IMR-90 (cell line): Measurements from ENCODE around the gene OR6B1. TPM values are rescaled to one million over a fixed set of nuclear protein-coding genes. Genes with fewer than 3 reads are reported as not detected.

ENCODE experiments used
- ATAC-seq: fragments of 200-7000 bp; cut with Tn5 transposase; 2 replicates; pipeline ENCODE4 v1.9.1; 2020; ENCODE audit warnings: low read depth, mild to moderate bottlenecking, moderate library complexity
- BruUV-seq: library from RNA; stranded (reverse); fragments of 400-500 nt; replicated peaks from 2 replicates; lab custom pipeline; 2021; lab: Mats Ljungman, UMichigan
- CTCF ChIA-PET: fragments of 300-600 bp; formaldehyde crosslinking; extraction: SDS; loops from one replicate; lab custom pipeline; 2021; ENCODE audit warnings: antibody characterized with exemption; lab: Yijun Ruan, JAX
- POLR2A ChIA-PET: fragments of 300-600 bp; sonication (Branson Sonifier 250); formaldehyde crosslinking; loops from one replicate; lab custom pipeline; 2022; ENCODE audit warnings: antibody characterized with exemption; ENCODE audit not compliant: unreplicated experiment; lab: Charles Lee
- DNase-seq: peaks from one replicate; pipeline ENCODE4 v3.0.0; 2013
- H2AFZ ChIP-seq: replicated peaks from 2 replicates; pipeline ENCODE3; 2013; ENCODE audit warnings: low read length, mild to moderate bottlenecking; ENCODE audit not compliant: poor library complexity
- H2AK5ac ChIP-seq: 2 replicates; pipeline ENCODE4 v1.6.1; 2013; ENCODE audit warnings: low read depth, low read length, inconsistent platforms
- H2AK9ac ChIP-seq: replicated peaks from 2 replicates; pipeline ENCODE3; 2013; ENCODE audit warnings: mild to moderate bottlenecking, low read depth, low read length, moderate library complexity; ENCODE audit not compliant: poor library complexity
- H2BK120ac ChIP-seq: 2 replicates; pipeline ENCODE4 v1.6.1; 2013; ENCODE audit warnings: low read depth, low read length, inconsistent platforms
- H2BK15ac ChIP-seq: 3 replicates; pipeline ENCODE4 v1.6.1; 2013; ENCODE audit warnings: low read depth, low read length, inconsistent platforms
- H2BK20ac ChIP-seq: 2 replicates; pipeline ENCODE4 v1.6.1; 2013; ENCODE audit warnings: low read depth, mild to moderate bottlenecking, inconsistent platforms, low read length, moderate library complexity
- H2BK5ac ChIP-seq: 2 replicates; pipeline ENCODE4 v1.6.1; 2013; ENCODE audit warnings: mild to moderate bottlenecking, low read depth, low read length, inconsistent platforms; ENCODE audit not compliant: poor library complexity, severe bottlenecking
- H3K14ac ChIP-seq: replicated peaks from 2 replicates; pipeline ENCODE4 v1.6.1; 2013; ENCODE audit warnings: low read depth, low read length, inconsistent platforms
- H3K18ac ChIP-seq: 2 replicates; pipeline ENCODE4 v1.6.1; 2013; ENCODE audit warnings: low read depth, low read length, control low read depth
- H3K23ac ChIP-seq: 2 replicates; pipeline ENCODE4 v1.6.1; 2013; ENCODE audit warnings: low read depth, low read length, inconsistent platforms
- H3K27ac ChIP-seq: 2 replicates; pipeline ENCODE4 v1.5.1; 2013; ENCODE audit warnings: mild to moderate bottlenecking, control low read depth, low read length; ENCODE audit not compliant: insufficient read depth
- H3K27me3 ChIP-seq: 2 replicates; pipeline ENCODE4 v1.6.1; 2013; ENCODE audit warnings: low read length; ENCODE audit not compliant: control insufficient read depth, insufficient read depth
- H3K36me3 ChIP-seq: 2 replicates; pipeline ENCODE4 v1.6.1; 2013; ENCODE audit warnings: low read length, mixed read lengths; ENCODE audit not compliant: control insufficient read depth, insufficient read depth
- H3K4ac ChIP-seq: 2 replicates; pipeline ENCODE4 v1.6.1; 2013; ENCODE audit warnings: low read depth, low read length, inconsistent platforms
- H3K4me1 ChIP-seq: 2 replicates; pipeline ENCODE4 v1.6.1; 2013; ENCODE audit warnings: low read length, mixed read lengths; ENCODE audit not compliant: control insufficient read depth, insufficient read depth
- H3K4me2 ChIP-seq: 2 replicates; pipeline ENCODE4 v1.6.1; 2013; ENCODE audit warnings: low read depth, mild to moderate bottlenecking, control low read depth, low read length, moderate library complexity
- H3K4me3 ChIP-seq: 2 replicates; pipeline ENCODE4 v1.5.1; 2013; ENCODE audit warnings: low read depth, mild to moderate bottlenecking, control low read depth, low read length, moderate library complexity; ENCODE audit not compliant: insufficient read depth
- H3K56ac ChIP-seq: 2 replicates; pipeline ENCODE4 v1.6.1; 2013; ENCODE audit warnings: low read length, inconsistent platforms; ENCODE audit not compliant: insufficient read depth; ENCODE audit errors: extremely low read depth
- H3K79me1 ChIP-seq, 2 experiments: 2 replicates each; pipeline ENCODE4 v1.6.1; 2013; ENCODE audit warnings: low read length in 2 of 2, inconsistent platforms in 1 of 2, low read depth in 1 of 2
- H3K9ac ChIP-seq: 2 replicates; pipeline ENCODE4 v1.6.1; 2013; ENCODE audit warnings: low read depth, low read length, control low read depth
- H3K9me1 ChIP-seq: 2 replicates; pipeline ENCODE4 v1.6.1; 2013; ENCODE audit warnings: low read length, inconsistent platforms; ENCODE audit not compliant: insufficient read depth
- H3K9me3 ChIP-seq: 2 replicates; pipeline ENCODE4 v1.6.1; 2013; ENCODE audit warnings: low read length; ENCODE audit not compliant: control insufficient read depth, insufficient read depth
- H4K20me1 ChIP-seq: 2 replicates; pipeline ENCODE4 v1.6.1; 2013; ENCODE audit warnings: low read length, inconsistent platforms; ENCODE audit not compliant: insufficient read depth
- H4K5ac ChIP-seq: 2 replicates; pipeline ENCODE4 v1.6.1; 2013; ENCODE audit warnings: mild to moderate bottlenecking, low read depth, low read length, control low read depth
- H4K8ac ChIP-seq, 2 experiments: 2 replicates each; pipeline ENCODE4 v1.6.1; 2013; ENCODE audit warnings: low read depth in 2 of 2, low read length in 2 of 2, control low read depth in 1 of 2, inconsistent platforms in 1 of 2
- H4K91ac ChIP-seq: 2 replicates; pipeline ENCODE4 v1.6.1; 2013; ENCODE audit warnings: low read depth, low read length, inconsistent platforms; ENCODE audit not compliant: insufficient read depth
- BHLHE40 ChIP-seq: fragments of 150-350 bp; IDR thresholded peaks from 2 replicates; pipeline ENCODE4 v1.6.1; 2016; ENCODE audit warnings: mild to moderate bottlenecking, low read depth, low read length
- CEBPB ChIP-seq: IDR thresholded peaks from 2 replicates; pipeline ENCODE4 v1.6.1; 2012; ENCODE audit warnings: low read depth, low read length, improper control_type of control experiment
- CHD1 ChIP-seq: IDR thresholded peaks from 2 replicates; pipeline ENCODE4 v1.6.1; 2012; ENCODE audit warnings: low read depth, low read length, improper control_type of control experiment
- ELK1 ChIP-seq: fragments of 150-350 bp; IDR thresholded peaks from 2 replicates; pipeline ENCODE4 v1.6.1; 2016; ENCODE audit warnings: low read depth, mild to moderate bottlenecking, low read length, moderate library complexity, borderline replicate concordance
- FOS ChIP-seq: fragments of 150-350 bp; IDR thresholded peaks from 2 replicates; pipeline ENCODE4 v1.6.1; 2016; ENCODE audit warnings: low read depth, low read length
- MAFK ChIP-seq: IDR thresholded peaks from 2 replicates; pipeline ENCODE4 v1.6.1; 2012; ENCODE audit warnings: low read depth, low read length, improper control_type of control experiment
- MAZ ChIP-seq: IDR thresholded peaks from 2 replicates; pipeline ENCODE4 v1.6.1; 2012; ENCODE audit warnings: low read depth, mild to moderate bottlenecking, low read length, improper control_type of control experiment, moderate library complexity, borderline replicate concordance
- MXI1 ChIP-seq: IDR thresholded peaks from 2 replicates; pipeline ENCODE4 v1.6.1; 2012; ENCODE audit warnings: low read depth, mild to moderate bottlenecking, low read length, moderate library complexity, borderline replicate concordance
- NFE2L2 ChIP-seq: fragments of 150-350 bp; IDR thresholded peaks from 2 replicates; pipeline ENCODE4 v1.6.1; 2016; ENCODE audit warnings: low read depth, mild to moderate bottlenecking, low read length
- POLR2A ChIP-seq: IDR thresholded peaks from 2 replicates; pipeline ENCODE4 v1.6.1; 2012; ENCODE audit warnings: mild to moderate bottlenecking, low read depth, low read length
- RAD21 ChIP-seq: IDR thresholded peaks from 2 replicates; pipeline ENCODE4 v1.6.1; 2012; ENCODE audit warnings: low read length, improper control_type of control experiment
- RCOR1 ChIP-seq: IDR thresholded peaks from 2 replicates; pipeline ENCODE4 v1.6.1; 2012; ENCODE audit warnings: mild to moderate bottlenecking, low read length, improper control_type of control experiment; ENCODE audit not compliant: insufficient replicate concordance
- RFX5 ChIP-seq: IDR thresholded peaks from 2 replicates; pipeline ENCODE4 v1.8.0; 2012; ENCODE audit warnings: low read depth, mild to moderate bottlenecking, low read length, moderate library complexity
- SMC3 ChIP-seq: fragments of 150-350 bp; IDR thresholded peaks from 2 replicates; pipeline ENCODE4 v1.6.1; 2016; ENCODE audit warnings: low read depth, mild to moderate bottlenecking, antibody characterized with exemption, low read length, moderate library complexity
- USF2 ChIP-seq: fragments of 150-350 bp; IDR thresholded peaks from 2 replicates; pipeline ENCODE4 v1.6.1; 2017; ENCODE audit warnings: mild to moderate bottlenecking, antibody characterized with exemption, low read length, low read depth
- WGBS, 2 experiments: methylation state at CpG; one replicate each; pipeline versions ENCODE4 v1.1.5 to v1.1.7; 2013; ENCODE audit warnings: missing lambda C conversion rate in 2 of 2; ENCODE audit not compliant: insufficient read length in 1 of 2; ENCODE audit errors: extremely low coverage in 2 of 2; 5-methylcytosine and 5-hydroxymethylcytosine counted together
- dilution Hi-C: fragments of 300-500 bp; cut with HindIII; formaldehyde crosslinking; loops from one replicate; pipeline ENCODE4 v1.14.3; 2018; ENCODE audit warnings: low sequenced_read_pairs; ENCODE audit not compliant: unreplicated experiment
- in situ Hi-C: fragments of 300-500 bp; cut with MboI; formaldehyde crosslinking; loops from 3 replicates; pipeline ENCODE4 v1.14.3; 2019; ENCODE audit warnings: low sequenced_read_pairs, inconsistent platforms, mixed read lengths
- intact Hi-C: fragments of 100-400 bp; cut with micrococcal nuclease; formaldehyde crosslinking; loops from 2 replicates; pipeline ENCODE4 v1.10.0; 2022
- polyA plus RNA-seq, 3 experiments: library from polyadenylated mRNA; depleted of rRNA; stranded (reverse); fragments of >200 nt; gene quantifications; 2 replicates each; pipeline ENCODE4 v1.2.3, GENCODE V29; 2012; ENCODE audit warnings: low replicate concordance in 1 of 3
- total RNA-seq: library from RNA; depleted of rRNA; stranded (reverse); fragments of >200 nt; gene quantifications from 2 replicates; pipeline ENCODE4 v1.2.3, GENCODE V29; 2012
- TF ChIP-seq, protein P1 (sequence below): conservative IDR thresholded peaks from 2 replicates; pipeline ENCODE4 v1.5.1; 2012; ENCODE audit warnings: mild to moderate bottlenecking, low read depth, low read length, improper control_type of control experiment

The OR6B1 gene
- total and polyA plus RNA-seq, 2 of the 4 experiments (the other 2 are of a cell fraction), result not detected

GRCh38 chr7:143979998-143980397 is 20.1 kb upstream of the OR6B1 start:
- BruUV-seq, result no TSS peak
- Histone ChIP-seq H4K5ac (no peak overlapping the region), H2AK9ac (no peak overlapping the region), H3K36me3 (no peaks in the 10 kb centered on the region), H3K14ac (no peak overlapping the region), H3K9ac (no peak overlapping the region), H4K8ac (peak overlapping the region in 1 of 2 experiments; percentile 44; a peak in 1 of 4 replicates), H2BK5ac (no peak overlapping the region), H3K23ac (no peak overlapping the region), H2BK120ac (no peak overlapping the region; the same call in 1 of the 2 replicates), H2BK20ac (peak overlapping the region; percentile 69), H3K9me3 (no peaks in the 10 kb centered on the region), H3K27me3 (no peaks in the 10 kb centered on the region), H2BK15ac (peak overlapping the region; percentile 39; the same call in 2 of the 3 replicates), H2AK5ac (peak overlapping the region; percentile 52), H3K18ac (no peak overlapping the region), H2AFZ (no peak overlapping the region), H3K27ac (no peak overlapping the region; the same call in 1 of the 2 replicates), H3K4ac (no peak overlapping the region), H4K20me1 (no peaks in the 10 kb centered on the region), H3K4me2 (no peak overlapping the region), H3K4me3 (no peak overlapping the region), H4K91ac (0 out of 2 replicates have a peak overlapping the region, but pooled peaks have one; percentile 15), H3K79me1 (no peaks in the 10 kb centered on the region), H3K4me1 (peaks cover 3% of the 10 kb centered on the region; the same call in 1 of the 2 replicates), H3K9me1 (no peaks in the 10 kb centered on the region), H3K56ac (no peak overlapping the region)
- intact Hi-C loops, result loop anchor here (5.0 kb wide), 1 partner anchor 43 kb away; the partner anchor contains the start of gene OR2F2
- ChIA-PET POLR2A (no interaction called here), CTCF (no interaction called here)
- no peak for DNase-seq
- dilution Hi-C loops, result no loop called here
- TF ChIP-seq BHLHE40, result no peak
- no peak for TF ChIP-seq POLR2A
- no peak for TF ChIP-seq ELK1
- no peak for TF ChIP-seq MXI1
- no peak for TF ChIP-seq FOS
- TF ChIP-seq CEBPB, result no peak
- no peak for TF ChIP-seq CHD1
- no peak for TF ChIP-seq MAFK
- TF ChIP-seq RCOR1, result no peak
- no peak for TF ChIP-seq MAZ
- TF ChIP-seq, protein P1, sequence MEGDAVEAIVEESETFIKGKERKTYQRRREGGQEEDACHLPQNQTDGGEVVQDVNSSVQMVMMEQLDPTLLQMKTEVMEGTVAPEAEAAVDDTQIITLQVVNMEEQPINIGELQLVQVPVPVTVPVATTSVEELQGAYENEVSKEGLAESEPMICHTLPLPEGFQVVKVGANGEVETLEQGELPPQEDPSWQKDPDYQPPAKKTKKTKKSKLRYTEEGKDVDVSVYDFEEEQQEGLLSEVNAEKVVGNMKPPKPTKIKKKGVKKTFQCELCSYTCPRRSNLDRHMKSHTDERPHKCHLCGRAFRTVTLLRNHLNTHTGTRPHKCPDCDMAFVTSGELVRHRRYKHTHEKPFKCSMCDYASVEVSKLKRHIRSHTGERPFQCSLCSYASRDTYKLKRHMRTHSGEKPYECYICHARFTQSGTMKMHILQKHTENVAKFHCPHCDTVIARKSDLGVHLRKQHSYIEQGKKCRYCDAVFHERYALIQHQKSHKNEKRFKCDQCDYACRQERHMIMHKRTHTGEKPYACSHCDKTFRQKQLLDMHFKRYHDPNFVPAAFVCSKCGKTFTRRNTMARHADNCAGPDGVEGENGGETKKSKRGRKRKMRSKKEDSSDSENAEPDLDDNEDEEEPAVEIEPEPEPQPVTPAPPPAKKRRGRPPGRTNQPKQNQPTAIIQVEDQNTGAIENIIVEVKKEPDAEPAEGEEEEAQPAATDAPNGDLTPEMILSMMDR, result no peak
- TF ChIP-seq SMC3, result no peak
- no peak for TF ChIP-seq RFX5
- no peak for TF ChIP-seq NFE2L2
- TF ChIP-seq USF2, result no peak
- no peak for TF ChIP-seq RAD21
- WGBS, 2 experiments, result no CpG with 5 or more reads among the region's 2 CpGs
- in situ Hi-C loops, result no loop called here
- no peak for ATAC-seq
